Spinal cord (tissue), 10 donors: ENCODE data around the gene PIGZ. TPM values are rescaled to one million over a fixed set of nuclear protein-coding genes. Genes with fewer than 3 reads are reported as not detected.

ENCODE experiments used
- DNase-seq, 6 donors: peaks; one replicate each; pipeline versions ENCODE4 v3.0.0 to v3.0.0-alpha.2; 2013 to 2015; ENCODE audit warnings: low spot score in 6 of 6, low read depth in 4 of 6
- H3K27ac ChIP-seq: one replicate; pipeline ENCODE4 v1.5.1; 2013; ENCODE audit warnings: low read depth, low read length, control low read depth
- H3K27me3 ChIP-seq: one replicate; pipeline ENCODE4 v1.6.1; 2013; ENCODE audit warnings: low read length; ENCODE audit not compliant: control insufficient read depth, insufficient read depth
- H3K36me3 ChIP-seq: one replicate; pipeline ENCODE4 v1.6.1; 2013; ENCODE audit warnings: low read length; ENCODE audit not compliant: control insufficient read depth, insufficient read depth
- H3K4me1 ChIP-seq: one replicate; pipeline ENCODE4 v1.6.1; 2013; ENCODE audit warnings: low read length; ENCODE audit not compliant: control insufficient read depth, insufficient read depth
- H3K4me3 ChIP-seq: one replicate; pipeline ENCODE4 v1.5.1; 2013; ENCODE audit warnings: low read depth, low read length, control low read depth
- H3K9me3 ChIP-seq: one replicate; pipeline ENCODE4 v1.6.1; 2013; ENCODE audit warnings: low read length; ENCODE audit not compliant: control insufficient read depth, insufficient read depth
- WGBS: methylation state at CpG from one replicate; pipeline ENCODE4 v1.1.5; 2013; ENCODE audit warnings: missing lambda C conversion rate; ENCODE audit not compliant: insufficient coverage; 5-methylcytosine and 5-hydroxymethylcytosine counted together
- polyA plus RNA-seq, 2 donors: library from polyadenylated mRNA; unstranded; fragments of 120-200 nt; gene quantifications; one replicate each; pipeline ENCODE4 v1.2.1, GENCODE V29; 2013; ENCODE audit not compliant: insufficient read length in 2 of 2
- total RNA-seq, 2 donors: library from RNA; depleted of rRNA in 1 of 2; stranded (reverse); fragments of 120-200 nt in 1 of 2; fragments of >200 nt in 1 of 2; gene quantifications; one replicate each; pipeline versions ENCODE4 v1.2.3 to v1.2.4, GENCODE V29; 2013 to 2014
- donor health status: healthy.

PIGZ gene
- total and polyA plus RNA-seq, 4 donors, result 3.0 to 15.0 (median 6.9) TPM

GRCh38 chr3:196985298-196985697 is 16.7 kb upstream of the PIGZ start:
- H3K9me3 ChIP-seq, result no peaks in the 10 kb centered on the region
- no peak overlapping the region for H3K4me3 ChIP-seq
- 90% methylated on average over 6 of the region's 6 CpGs for WGBS
- H3K36me3 ChIP-seq, result no peaks in the 10 kb centered on the region
- DNase-seq, result no peak
- H3K27me3 ChIP-seq, result no peaks in the 10 kb centered on the region
- no peak overlapping the region for H3K27ac ChIP-seq
- no peaks in the 10 kb centered on the region for H3K4me1 ChIP-seq

GRCh38 chr3:196983186-196983585 is 14.6 kb upstream of the PIGZ start:
- Histone ChIP-seq H3K27me3 (no peaks in the 10 kb centered on the region), H3K4me3 (no peak overlapping the region), H3K36me3 (no peaks in the 10 kb centered on the region), H3K9me3 (no peaks in the 10 kb centered on the region), H3K27ac (no peak overlapping the region), H3K4me1 (peaks cover 6% of the 10 kb centered on the region)
- no CpG with 5 or more reads among the region's 1 CpG for WGBS
- DNase-seq, result no peak

GRCh38 chr3:196981657-196982056 is 13.0 kb upstream of the PIGZ start:
- Histone ChIP-seq H3K4me3 (no peak overlapping the region), H3K27ac (no peak overlapping the region), H3K4me1 (peaks cover 6% of the 10 kb centered on the region), H3K36me3 (no peaks in the 10 kb centered on the region), H3K27me3 (no peaks in the 10 kb centered on the region), H3K9me3 (no peaks in the 10 kb centered on the region)
- no peak for DNase-seq
- 98% methylated on average over 13 of the region's 13 CpGs for WGBS

- Histone ChIP-seq H3K27me3 (no peaks in the 10 kb centered on the region), H3K4me1 (peaks cover 6% of the 10 kb centered on the region), H3K27ac (no peak overlapping the region), H3K9me3 (no peaks in the 10 kb centered on the region), H3K36me3 (no peaks in the 10 kb centered on the region), H3K4me3 (no peak overlapping the region)
- WGBS, result 56% methylated on average over 10 of the region's 10 CpGs
- DNase-seq, result no peak
These were observed 10.9 kb upstream of the PIGZ start for GRCh38 chr3:196979545-196979944.

GRCh38 chr3:196976941-196977340 is 8.3 kb upstream of the PIGZ start:
- no peak overlapping the region for H3K27ac ChIP-seq
- no peaks in the 10 kb centered on the region for H3K36me3 ChIP-seq
- H3K9me3 ChIP-seq, result no peaks in the 10 kb centered on the region
- 86% methylated on average over 11 of the region's 11 CpGs for WGBS
- no peak overlapping the region for H3K4me3 ChIP-seq
- peaks cover 6% of the 10 kb centered on the region for H3K4me1 ChIP-seq
- H3K27me3 ChIP-seq, result peaks cover 2% of the 10 kb centered on the region
- DNase-seq, result no peak

- Histone ChIP-seq H3K36me3 (no peaks in the 10 kb centered on the region), H3K9me3 (no peaks in the 10 kb centered on the region)
- 73% methylated on average over 4 of the region's 4 CpGs for WGBS
These were observed 6.7 kb upstream of the PIGZ start for GRCh38 chr3:196975349-196975748.

GRCh38 chr3:196974661-196975060 is 6.0 kb upstream of the PIGZ start:
- WGBS, result 81% methylated on average over 4 of the region's 5 CpGs
- Histone ChIP-seq H3K4me1 (peaks cover 6% of the 10 kb centered on the region), H3K4me3 (no peak overlapping the region), H3K9me3 (no peaks in the 10 kb centered on the region), H3K27ac (no peak overlapping the region), H3K36me3 (no peaks in the 10 kb centered on the region), H3K27me3 (peaks cover 16% of the 10 kb centered on the region)
- no peak for DNase-seq

More at GRCh38 chr3:196975349-196975748, 6.7 kb upstream of the PIGZ start:
- DNase-seq, result no peak
- Histone ChIP-seq H3K4me1 (peaks cover 6% of the 10 kb centered on the region), H3K27me3 (peaks cover 14% of the 10 kb centered on the region), H3K27ac (no peak overlapping the region), H3K4me3 (no peak overlapping the region)

- H3K36me3 ChIP-seq, result peaks cover 11% of the 10 kb centered on the region
- WGBS, result 76% methylated on average over 7 of the region's 7 CpGs
These were observed 2.6 kb upstream of the PIGZ start for GRCh38 chr3:196971094-196971698.

GRCh38 chr3:196970547-196971093 is 2.0 kb upstream of the PIGZ start:
- peaks cover 42% of the 10 kb centered on the region for H3K27me3 ChIP-seq
- H3K9me3 ChIP-seq, result no peaks in the 10 kb centered on the region
- no peak overlapping the region for H3K4me3 ChIP-seq
- H3K36me3 ChIP-seq, result peaks cover 16% of the 10 kb centered on the region
- peaks cover 22% of the 10 kb centered on the region for H3K4me1 ChIP-seq
- no peak overlapping the region for H3K27ac ChIP-seq
- WGBS, result 87% methylated on average over 15 of the region's 15 CpGs
- no peak for DNase-seq

More at GRCh38 chr3:196971094-196971698, 2.6 kb upstream of the PIGZ start:
- DNase-seq, result no peak
- Histone ChIP-seq H3K27ac (no peak overlapping the region), H3K9me3 (no peaks in the 10 kb centered on the region), H3K4me3 (no peak overlapping the region), H3K27me3 (peaks cover 39% of the 10 kb centered on the region), H3K4me1 (peaks cover 22% of the 10 kb centered on the region)
